GM12878 (cell line): ENCODE measurements around the gene SLC36A1. TPM values are rescaled to one million over a fixed set of nuclear protein-coding genes. Genes with fewer than 3 reads are reported as not detected.

Experiments
- BCLAF1 ChIP-seq: fragments of 450-650 bp; IDR thresholded peaks from 2 replicates; pipeline ENCODE4 v1.6.1; 2017; ENCODE audit warnings: antibody characterized with exemption, mild to moderate bottlenecking, moderate library complexity
- BHLHE40 ChIP-seq, 2 experiments: fragments of 450-650 bp in 1 of 2; IDR thresholded peaks; 2 replicates each; pipeline ENCODE4 v1.6.1; 2011 to 2017; ENCODE audit warnings: low read depth in 2 of 2, borderline replicate concordance in 1 of 2, improper control_type of control experiment in 1 of 2, low read length in 1 of 2, mild to moderate bottlenecking in 1 of 2
- CUX1 ChIP-seq: IDR thresholded peaks from 2 replicates; pipeline ENCODE4 v1.6.1; 2012; ENCODE audit warnings: improper control_type of control experiment, low read depth, low read length; ENCODE audit not compliant: insufficient replicate concordance
- EP300 ChIP-seq, 2 experiments: fragments of 150-350 bp in 1 of 2; IDR thresholded peaks; 2 replicates each; pipeline ENCODE4 v1.6.1; 2011 to 2012; ENCODE audit warnings: low read depth in 2 of 2, low read length in 2 of 2, borderline replicate concordance in 1 of 2, improper control_type of control experiment in 1 of 2, inconsistent platforms in 1 of 2; ENCODE audit not compliant: control insufficient read depth in 1 of 2
- EZH2 ChIP-seq: IDR thresholded peaks from 2 replicates; pipeline ENCODE4 v1.6.1; 2012; ENCODE audit warnings: low read depth, mild to moderate bottlenecking, control low read depth, inconsistent platforms, low read length, borderline replicate concordance; ENCODE audit not compliant: control insufficient read depth
- JUND ChIP-seq: IDR thresholded peaks from 2 replicates; pipeline ENCODE4 v1.6.1; 2012; ENCODE audit warnings: low read depth, mild to moderate bottlenecking, low read length, improper control_type of control experiment, moderate library complexity
- NFIC ChIP-seq: IDR thresholded peaks from 2 replicates; pipeline ENCODE4 v1.6.1; 2012; ENCODE audit warnings: low read depth, mild to moderate bottlenecking, inconsistent platforms, low read length, moderate library complexity
- POLR2A ChIP-seq: IDR thresholded peaks from 2 replicates; pipeline ENCODE4 v1.6.1; 2011; ENCODE audit warnings: low read depth, mild to moderate bottlenecking, low read length
- RUNX3 ChIP-seq: IDR thresholded peaks from 2 replicates; pipeline ENCODE4 v1.6.1; 2012; ENCODE audit warnings: low read length, inconsistent platforms
- SIX5 ChIP-seq: IDR thresholded peaks from 2 replicates; pipeline ENCODE4 v1.6.1; 2011; ENCODE audit warnings: mild to moderate bottlenecking, low read depth, low read length, moderate library complexity; ENCODE audit not compliant: severe bottlenecking
- SKIL ChIP-seq: fragments of 450-650 bp; IDR thresholded peaks from 2 replicates; pipeline ENCODE4 v1.6.1; 2017; ENCODE audit warnings: mild to moderate bottlenecking, low read depth, inconsistent platforms; ENCODE audit not compliant: poor library complexity, severe bottlenecking
- ZBED1 ChIP-seq: IDR thresholded peaks from 2 replicates; pipeline ENCODE4 v1.6.1; 2016; ENCODE audit warnings: borderline replicate concordance
- polyA plus RNA-seq, 11 experiments: library from polyadenylated mRNA; depleted of rRNA in 4 of 11; unstranded in 6 of 11; stranded (reverse) in 5 of 11; fragments of >200 nt; fragmentation: Nextera tagmentation in 4 of 11; fragmentation: Illumina TruSeq in 1 of 11; extraction: Ambion mirVana in 4 of 11; extraction: Trizol in 1 of 11; gene quantifications; 1 replicate in 1 of 11; 2 replicates in 10 of 11; pipeline versions ENCODE4 v1.2.1 to v1.2.3, GENCODE V29; 2011 to 2016; ENCODE audit warnings: inconsistent platforms in 2 of 11, missing spikeins in 2 of 11, low read depth in 1 of 11
- total RNA-seq, 4 experiments: library from RNA; depleted of rRNA in 3 of 4; stranded (reverse); fragments of >200 nt in 3 of 4; fragmentation: Illumina TruSeq in 1 of 4; extraction: Trizol in 1 of 4; gene quantifications; 2 replicates each; pipeline versions ENCODE4 v1.2.1 to v1.2.3, GENCODE V29; 2013 to 2021

Gene SLC36A1
- total and polyA plus RNA-seq, 10 of the 15 experiments (the other 5 are each of a cell fraction or from before 2014, with no cell fraction given) = 0.50 to 8.2 (median 3.5) TPM

GRCh38 chr5:151509836-151510235, 62.4 kb downstream of the SLC36A1 start (continued):
- TF ChIP-seq SKIL = no peak
- no peak for TF ChIP-seq CUX1
- TF ChIP-seq EP300 (IDR thresholded peaks at IDR 0.05; ENCODE audit: borderline replicate concordance in 1 of 2, control insufficient read depth in 1 of 2, low read depth in 2 of 2, low read length in 2 of 2) = no peak
- TF ChIP-seq SIX5 = no peak
- TF ChIP-seq BCLAF1 = no peak
- TF ChIP-seq ZBED1 = no peak
- TF ChIP-seq BHLHE40 (IDR thresholded peaks at IDR 0.05; ENCODE audit: borderline replicate concordance in 1 of 2, low read depth in 2 of 2, low read length in 1 of 2) = no peak
- TF ChIP-seq POLR2A = no peak
- TF ChIP-seq RUNX3 = no peak
- no peak for TF ChIP-seq JUND
- no peak for TF ChIP-seq EZH2
- no peak for TF ChIP-seq NFIC
